GM21576 (cell line): ENCODE results near the gene TRAPPC12.

Experiments used
- ATAC-seq: cut with Tn5 transposase; IDR thresholded peaks from one replicate; pipeline ENCODE4 v1.9.1; 2021; ENCODE audit warnings: mild to moderate bottlenecking, moderate library complexity; ENCODE audit not compliant: unreplicated experiment

The TRAPPC12 gene

DNA sequence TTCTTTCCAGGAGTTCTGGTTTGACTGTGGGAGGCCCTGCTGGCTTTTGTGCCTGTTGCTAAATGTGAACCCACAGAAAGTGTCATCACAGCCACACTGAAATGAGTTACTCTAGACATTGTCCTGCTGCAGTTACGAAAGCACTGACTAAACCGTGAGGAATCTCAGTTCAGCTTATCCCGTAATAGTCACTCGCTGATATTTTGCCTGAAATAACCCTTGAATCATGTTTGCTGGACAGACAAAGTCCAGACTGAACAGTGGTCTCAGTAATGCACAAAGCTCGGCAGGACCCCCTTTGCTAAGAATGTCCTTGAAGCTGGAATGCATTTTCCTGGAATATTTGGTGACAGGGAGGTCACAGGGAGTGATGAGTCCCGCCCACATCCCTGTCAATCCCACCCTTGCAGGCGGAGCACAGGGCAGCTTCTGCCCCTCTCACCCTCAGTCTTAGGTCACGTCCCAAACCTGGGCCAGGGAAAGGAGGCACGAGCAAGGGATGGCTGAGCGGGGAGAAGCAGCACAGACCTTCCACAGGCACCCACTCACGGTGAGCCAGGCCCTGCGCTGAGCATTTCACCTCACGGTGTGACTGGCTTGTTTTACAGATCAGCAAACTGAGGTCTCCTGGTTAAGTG lies 86.5 kb downstream of the TRAPPC12 start:
- ATAC-seq: no peak

DNA sequence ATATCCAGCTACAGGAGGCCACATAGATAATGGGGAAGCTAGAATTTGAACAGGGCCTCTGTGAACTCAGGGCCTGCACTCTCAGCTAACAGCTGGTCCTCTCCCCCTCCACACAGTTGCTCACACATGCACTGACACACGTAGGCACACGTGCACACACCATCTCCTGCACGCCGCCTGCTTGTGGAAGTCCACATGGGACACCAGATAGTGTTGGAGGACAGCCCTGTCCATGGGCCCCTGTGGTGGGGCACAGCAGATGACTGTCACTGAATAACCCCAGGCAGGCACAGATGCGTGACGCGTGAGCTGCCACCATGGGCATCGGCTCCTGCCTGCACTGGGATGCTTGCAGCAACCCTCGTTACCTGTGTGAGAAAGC lies 87.0 kb downstream of the TRAPPC12 start:
- no peak for ATAC-seq

DNA sequence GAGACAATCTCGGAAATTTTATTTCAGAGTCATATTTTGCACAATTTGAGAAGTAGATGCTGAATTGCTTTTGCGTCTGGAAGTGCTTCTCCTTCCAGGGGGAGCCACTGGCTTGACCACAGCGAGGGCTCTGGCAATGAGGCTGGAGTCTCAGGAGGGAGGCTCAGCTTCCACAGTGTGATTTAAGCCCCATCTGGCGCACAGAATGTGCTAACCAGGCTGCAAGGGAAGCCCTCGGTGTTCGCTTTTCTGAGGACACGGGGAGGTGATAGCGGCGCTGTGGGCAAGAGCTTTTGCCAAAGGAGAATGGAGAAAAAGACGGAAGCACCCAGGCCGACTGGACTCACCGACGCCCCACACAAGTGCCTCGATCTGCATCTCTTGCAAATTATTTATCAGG lies 87.5 kb downstream of the TRAPPC12 start:
- ATAC-seq: no peak

DNA sequence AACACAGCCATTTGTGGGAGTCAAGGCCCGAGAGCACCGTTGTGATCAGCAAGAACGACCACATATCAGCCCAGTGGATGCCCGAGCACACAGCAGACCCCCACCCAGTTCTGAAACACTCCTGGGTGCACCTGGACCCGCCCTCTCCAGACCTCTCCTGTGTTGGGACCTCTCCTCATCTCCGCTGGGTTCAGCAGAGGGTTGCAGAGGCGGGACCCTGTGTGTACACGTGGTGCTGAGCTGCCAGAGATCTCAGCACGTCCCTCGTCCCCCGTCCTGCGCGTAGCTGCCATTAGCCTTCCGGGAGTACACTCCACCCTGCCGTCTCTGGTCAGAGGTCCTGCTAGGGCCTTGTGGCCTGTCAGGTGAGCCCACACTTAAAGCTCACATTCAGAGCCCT lies 88.2 kb downstream of the TRAPPC12 start:
- no peak for ATAC-seq

DNA sequence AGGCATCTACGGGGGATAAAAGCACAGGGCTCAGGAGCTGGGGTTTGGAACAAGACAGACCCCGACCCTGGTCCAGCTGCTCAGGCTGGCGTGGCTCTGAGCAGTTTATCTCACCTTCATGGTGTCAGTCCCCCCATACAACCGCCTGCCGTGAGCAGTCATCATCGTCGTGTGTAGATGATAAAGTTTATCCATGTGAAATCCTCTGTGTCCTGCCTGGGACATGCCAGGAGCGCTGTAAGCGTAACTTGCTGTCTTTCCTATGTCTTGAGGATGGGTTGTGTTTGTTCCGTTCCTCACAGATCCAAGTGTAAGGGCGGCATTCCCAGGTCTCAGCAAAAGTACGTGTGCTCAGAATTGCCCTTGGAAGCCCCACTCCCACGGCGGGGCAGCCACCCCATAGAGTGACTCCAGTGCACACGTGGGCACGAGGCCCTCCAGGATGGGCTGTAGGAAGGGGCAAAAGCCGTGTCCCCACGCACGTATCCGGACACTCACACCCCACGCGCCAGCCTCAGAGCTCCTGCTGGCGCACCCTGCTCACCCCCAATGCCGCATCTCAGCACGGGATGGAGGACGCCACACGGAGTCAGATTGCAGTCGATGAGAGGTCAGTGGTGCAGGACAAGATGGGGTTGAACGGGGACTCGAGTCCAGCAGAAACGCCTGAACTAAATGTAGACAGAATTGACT lies 88.9 kb downstream of the TRAPPC12 start:
- no peak for ATAC-seq

DNA sequence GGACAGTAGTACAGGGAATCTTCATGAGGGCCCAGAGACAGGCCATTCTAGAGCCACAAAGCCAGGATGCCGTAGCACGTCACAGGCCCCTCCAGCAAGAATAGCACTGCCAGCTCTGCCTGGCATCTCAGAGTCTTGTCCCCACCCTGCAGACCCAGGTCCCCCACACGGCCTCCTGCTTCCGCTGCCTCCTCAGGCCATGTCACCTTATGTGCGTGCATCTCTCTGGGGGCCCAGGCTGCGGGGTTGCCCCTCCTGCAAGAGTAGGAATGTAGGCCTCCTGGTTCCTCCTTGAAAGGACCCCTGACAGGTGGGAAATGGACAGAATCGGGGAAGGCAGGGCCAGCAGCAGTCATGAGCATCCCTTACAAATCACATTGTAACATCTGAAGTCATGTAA lies 90.0 kb downstream of the TRAPPC12 start:
- no peak for ATAC-seq

DNA sequence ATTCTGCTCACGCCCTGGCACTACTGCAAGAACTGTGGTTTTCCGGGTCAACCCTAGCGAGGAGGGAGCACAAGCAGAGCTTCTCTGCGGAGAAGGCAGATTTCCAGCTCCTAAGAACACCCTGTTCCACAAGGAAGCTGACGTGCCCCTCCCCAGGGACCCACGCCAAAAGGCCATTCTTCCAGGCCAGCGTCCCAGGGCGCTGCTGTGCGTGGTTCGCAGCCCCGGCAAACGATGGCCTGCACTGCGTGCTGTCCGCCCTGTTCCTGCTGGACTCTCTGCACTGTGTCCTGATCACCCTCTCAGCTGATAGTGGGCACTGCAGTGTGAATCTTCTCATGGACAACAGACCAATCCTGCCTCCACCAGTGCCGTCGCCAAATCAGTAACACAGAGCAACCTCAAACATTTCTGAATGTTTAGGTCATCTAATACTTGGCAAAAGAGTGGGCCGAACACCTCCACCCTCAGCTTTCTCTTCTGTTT lies 90.7 kb downstream of the TRAPPC12 start:
- no peak for ATAC-seq

DNA sequence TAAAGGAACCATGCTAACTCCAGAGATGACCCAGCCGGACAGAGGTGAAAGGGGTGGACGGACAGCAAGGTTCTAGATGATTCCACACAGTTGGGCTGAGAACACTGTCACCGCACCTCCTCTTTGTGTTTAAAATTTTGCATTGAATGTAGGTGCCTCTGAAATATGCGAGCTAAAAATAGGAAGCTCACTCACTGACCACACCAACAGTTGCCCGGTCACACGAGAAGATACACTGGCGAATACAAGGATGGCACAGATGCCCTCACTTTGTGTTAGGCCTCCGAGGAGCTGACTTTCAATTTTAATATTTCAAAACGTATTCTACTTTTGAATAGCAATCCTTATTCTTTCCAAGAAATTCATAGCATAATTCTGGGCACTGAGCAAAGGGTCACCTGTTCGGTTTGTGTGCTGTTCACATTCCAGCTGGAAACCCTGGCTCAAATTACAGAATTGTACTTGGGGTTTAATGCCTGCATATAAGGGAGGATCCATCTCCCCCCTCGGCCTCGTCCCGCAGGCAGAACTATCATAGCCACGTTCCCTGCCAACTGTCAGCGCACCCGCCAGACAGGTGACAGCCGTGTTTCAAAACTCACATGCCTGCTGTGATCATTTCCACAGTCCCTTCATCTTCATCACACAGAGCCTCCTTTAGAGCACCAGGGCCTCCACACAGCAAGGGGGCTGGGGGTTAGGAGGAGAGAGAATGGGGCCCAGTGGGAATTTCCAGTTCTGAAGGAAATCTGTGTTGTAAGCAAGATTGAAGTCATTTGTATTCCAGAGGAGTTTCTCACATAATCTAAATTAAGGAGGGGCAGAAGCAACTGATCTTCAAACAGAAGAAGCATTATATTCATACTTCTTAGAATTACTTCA lies 91.6 kb downstream of the TRAPPC12 start:
- ATAC-seq: no peak

DNA sequence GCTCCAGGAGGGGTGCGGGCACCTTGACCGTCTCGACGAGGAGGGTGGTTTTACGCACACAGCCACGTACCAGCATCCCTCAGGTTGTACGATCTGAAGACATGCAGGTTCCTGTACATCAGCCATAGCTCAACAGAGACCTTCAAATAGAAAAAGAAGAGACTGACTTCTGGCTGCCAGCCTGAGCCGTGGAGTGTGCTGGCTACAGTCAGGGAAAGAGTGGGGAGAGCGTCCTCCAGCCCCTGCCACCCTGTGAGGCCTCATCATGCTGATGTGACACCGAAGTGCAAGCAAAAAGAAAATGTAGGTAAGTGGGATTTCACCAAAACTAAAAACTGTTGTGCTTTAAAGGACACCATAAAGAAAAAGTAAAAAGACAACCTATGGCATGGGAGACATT lies 92.8 kb downstream of the TRAPPC12 start:
- no peak for ATAC-seq

DNA sequence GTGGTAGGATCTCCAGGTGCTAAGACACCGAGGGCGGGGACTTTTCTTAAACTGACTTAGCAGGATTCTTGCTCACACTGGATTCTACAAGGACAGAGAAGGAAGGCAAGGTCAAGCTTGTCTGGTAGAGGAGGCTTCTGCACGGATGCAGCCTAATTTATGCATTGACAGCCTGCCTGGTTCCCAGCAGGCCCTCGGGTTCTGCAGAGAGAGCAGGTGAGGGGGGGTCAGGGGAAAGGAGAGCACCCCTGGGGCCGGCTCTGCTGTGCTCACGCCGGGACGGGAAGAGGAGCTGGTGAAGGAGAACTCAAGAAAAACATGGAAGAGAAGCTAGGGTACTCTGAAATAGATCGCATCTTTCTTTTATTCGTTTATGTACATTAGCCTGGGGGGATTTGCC lies 93.5 kb downstream of the TRAPPC12 start:
- no peak for ATAC-seq

DNA sequence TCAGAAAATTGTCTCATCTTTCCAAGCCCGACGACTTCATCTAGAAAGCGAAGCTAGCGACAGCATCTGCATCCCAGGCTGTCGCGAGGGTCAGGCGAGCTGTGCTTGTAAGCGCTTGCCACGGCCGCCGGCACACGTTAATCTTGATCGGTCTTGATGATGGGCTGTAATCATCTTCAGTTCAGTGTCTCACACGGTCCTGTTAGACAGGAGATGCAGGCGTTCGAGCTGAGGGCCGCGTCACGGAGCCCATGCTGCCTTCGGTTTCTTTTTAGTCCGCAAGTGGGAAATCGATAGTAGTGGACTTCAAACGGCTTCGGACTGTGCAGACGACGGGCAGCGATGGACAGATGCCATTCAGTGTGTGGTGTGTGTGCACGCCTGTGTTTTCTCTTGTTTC lies 96.3 kb downstream of the TRAPPC12 start:
- no peak for ATAC-seq

DNA sequence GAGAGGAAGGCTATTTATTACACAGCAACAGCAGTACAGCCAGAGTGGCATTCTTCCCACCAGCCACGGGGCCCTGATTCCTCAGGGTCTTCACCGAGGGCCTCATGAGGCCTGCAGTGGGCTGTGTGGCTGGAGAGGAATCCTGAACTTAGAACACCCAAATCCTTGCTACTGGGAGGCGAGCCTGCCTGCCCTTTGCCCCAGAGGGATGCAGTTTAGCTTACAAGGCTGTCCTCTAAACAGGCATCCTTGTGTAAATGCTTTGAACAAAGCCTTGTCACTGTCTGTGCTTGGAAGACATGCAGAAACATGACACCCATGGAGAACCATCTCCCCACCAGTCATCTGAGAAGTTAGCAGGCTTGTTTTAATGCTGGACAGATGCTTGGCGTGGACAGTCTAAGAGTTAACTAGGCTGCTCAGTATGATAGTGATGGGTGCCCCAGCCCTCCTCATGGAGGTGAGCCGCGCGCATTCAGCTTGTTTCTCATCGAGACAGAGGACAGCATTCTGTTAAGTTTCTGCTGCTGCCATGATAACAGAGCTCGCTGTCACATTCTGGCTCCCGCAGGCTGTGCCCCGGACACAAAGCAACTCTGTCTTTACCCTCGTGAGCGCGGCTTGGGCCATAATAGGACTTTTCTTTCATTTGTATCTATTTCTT lies 97.0 kb downstream of the TRAPPC12 start:
- no peak for ATAC-seq

DNA sequence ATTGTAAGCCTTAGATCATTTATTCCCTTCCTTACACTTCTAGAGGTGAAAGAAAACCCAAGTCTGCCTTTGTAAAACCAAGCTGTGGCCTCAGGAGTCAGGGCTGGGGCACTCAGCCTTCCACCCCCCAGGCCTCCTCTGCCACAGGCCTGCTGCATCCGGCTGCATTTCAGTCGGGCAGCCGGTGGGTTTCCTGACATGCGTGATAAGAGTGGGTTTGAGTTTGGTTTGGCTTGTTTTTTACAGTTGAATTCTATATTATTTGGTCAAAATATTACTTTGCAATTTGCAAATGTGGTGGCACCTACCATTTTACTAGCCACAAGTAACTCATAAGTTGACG lies 97.5 kb downstream of the TRAPPC12 start:
- no peak for ATAC-seq

DNA sequence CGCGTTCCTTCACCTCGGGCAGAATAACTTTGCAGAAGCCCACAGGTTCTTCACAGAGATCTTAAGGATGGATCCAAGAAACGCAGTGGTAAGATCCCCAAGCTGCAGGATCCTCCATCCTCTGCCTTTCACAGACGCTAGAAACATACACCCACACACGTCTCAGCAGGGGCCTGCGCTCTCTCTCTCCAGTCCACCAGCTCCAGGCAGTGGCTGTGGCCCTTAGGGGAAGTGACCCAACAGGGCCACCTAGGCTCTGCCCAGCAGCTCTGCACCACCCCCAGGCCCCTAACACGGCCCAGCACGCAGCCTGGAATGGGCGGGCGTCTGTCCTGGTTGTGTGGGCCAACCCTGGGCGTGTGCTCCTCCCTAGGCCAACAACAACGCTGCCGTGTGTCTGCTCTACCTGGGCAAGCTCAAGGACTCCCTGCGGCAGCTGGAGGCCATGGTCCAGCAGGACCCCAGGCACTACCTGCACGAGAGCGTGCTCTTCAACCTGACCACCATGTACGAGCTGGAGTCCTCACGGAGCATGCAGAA lies 99.4 kb downstream of the TRAPPC12 start:
- ATAC-seq: no peak

DNA sequence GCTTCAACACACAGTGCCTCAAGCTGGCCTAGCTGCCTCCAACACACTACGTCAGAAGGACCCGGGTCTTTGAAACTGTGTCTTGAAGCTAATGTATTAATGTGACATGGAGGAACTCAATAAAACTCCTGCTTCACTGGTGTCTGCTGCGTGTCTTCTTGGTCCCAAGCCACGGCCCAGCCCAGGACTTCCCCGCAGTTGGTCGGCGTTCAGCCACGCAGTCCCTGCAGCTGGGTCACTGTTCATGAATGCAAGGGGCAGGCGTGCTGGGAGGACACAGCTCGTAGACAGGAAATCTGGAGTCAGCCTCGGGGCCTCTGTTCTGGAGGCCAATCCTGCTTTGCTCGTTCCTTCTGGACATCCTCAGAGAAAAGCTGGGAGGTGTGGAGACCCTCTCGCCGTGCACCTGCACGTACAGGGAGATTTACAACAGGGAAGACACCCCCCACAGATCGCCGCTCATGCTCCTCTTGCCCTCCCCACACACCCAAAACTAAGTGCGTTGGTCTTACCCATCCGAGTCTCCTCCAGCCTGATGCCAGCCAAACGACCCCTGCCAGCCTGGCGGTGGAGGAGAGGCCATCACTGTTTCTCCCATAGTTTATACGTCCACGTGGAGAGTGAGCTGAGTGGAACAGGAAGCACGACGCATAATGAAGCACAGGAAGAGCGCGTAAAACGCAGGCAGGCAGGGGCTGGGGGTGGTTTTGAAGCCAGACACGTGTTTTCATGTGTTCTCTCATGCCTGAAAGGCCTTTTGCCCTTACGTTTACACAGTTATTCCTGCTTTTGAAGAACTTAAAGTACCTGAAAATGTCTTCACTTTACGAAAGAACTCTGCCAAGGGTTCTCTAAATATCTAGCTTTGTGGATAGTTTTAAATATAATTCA lies 100.2 kb downstream of the TRAPPC12 start:
- ATAC-seq: no peak

DNA sequence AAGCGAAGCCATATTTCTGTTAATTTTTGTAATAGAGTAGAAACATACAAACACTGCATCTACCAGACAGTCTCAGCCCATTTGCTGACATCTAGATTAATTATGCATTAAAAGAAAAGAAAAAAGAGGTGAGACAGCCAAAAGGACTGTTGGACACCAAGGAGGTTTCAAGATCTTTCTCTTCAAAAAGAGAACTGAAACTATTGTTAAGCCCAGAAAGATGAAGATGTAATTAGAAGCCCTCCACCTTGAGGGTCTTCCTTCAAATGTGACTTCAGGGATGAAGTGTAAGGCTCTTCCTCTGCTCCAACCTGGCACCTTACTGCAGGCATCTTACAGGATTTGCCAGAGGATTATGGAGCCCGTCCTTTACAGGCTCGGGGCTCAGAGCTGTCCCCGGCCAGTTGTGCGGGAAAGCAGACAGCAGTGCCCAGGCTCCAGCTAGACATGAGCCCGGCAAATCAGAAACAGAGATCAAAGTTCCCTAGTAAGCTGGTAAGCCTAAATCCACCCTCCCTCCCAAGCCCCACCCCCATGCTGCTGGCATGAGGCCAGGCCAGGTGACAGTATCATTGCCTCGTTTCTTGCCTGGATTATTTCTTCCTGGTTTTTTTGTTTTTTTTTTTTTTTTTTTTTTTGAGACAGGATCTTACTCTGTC lies 101.0 kb downstream of the TRAPPC12 start:
- ATAC-seq: no peak

DNA sequence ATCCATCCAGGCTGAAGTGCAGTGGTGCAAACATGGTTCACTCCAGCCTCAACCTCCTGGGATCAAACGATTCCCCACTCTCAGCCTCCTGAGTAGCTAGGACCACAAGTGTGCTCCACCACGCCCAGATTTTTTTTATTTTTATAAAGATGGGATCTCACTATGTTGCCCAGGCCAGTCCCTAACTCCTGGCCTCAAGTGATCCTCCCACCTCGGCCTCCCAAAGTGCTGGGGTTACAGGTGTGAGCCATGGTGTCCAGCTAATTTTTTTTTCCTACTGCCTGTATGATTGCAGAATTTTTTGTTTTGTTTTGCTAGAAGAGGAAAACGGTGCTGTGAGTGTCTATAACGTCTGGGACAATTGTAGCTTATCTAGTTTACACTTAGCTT lies 101.5 kb downstream of the TRAPPC12 start:
- no peak for ATAC-seq

DNA sequence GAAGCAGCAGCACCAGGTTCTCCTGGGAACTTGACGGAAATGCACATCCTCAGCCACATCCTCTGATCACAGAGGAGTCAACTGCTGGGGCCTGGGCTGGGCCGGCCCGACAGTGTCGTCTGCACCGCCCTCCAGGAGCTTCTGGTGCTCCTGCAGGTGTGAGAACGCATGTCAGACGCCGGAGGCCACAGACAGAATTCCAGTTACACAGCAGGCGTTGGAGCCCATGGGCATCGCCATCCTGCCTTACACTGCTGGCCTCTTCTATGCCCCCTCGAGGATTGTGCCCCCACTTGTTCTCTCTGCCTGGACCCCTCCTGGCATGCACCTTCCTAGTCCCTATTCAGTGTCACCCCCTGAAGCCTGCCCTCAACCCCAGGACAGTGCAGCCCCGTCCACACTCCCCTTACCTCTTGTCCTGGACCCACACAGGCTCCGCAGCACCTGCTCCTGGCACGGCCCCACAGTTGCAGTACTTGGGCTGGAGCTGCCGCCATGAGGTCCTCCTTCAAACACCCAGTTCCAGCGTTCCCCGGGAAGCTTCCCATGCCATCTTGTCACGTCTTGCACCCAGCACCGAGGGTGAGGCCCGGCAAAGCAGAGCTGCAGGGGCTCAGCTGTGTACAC lies 102.4 kb downstream of the TRAPPC12 start:
- no peak for ATAC-seq

DNA sequence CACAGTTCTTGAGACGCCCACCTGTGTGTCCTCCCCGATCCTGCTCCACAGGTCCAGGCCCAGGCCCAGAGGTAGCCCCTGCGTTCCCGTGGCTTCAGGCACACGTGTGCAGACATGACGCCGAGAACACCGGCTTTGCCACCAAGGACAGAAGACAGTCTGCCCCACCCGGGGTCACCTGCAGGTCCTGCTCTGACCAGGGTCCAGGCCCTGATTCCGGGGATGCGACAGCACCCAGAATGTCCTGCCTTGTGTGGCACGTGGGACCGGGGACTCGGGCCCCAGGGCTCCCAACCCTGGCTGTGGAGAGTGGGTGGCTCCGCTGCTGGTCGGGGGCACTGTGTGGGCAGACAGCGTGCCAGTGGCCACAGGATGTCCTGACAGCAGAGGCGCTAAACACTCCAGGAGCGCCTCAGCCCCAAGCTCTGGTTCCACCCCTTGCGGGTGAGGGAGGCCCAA lies 102.9 kb downstream of the TRAPPC12 start:
- no peak for ATAC-seq
